A673 (cell line): ENCODE measurements around the gene TFAP2A. TPM values are rescaled to one million over a fixed set of nuclear protein-coding genes. Genes with fewer than 3 reads are reported as not detected.

Source experiments
- BruUV-seq: library from RNA; stranded (reverse); fragments of 400-500 nt; replicated peaks from 2 replicates; lab custom pipeline; 2021; lab: Mats Ljungman, UMichigan
- CTCF ChIA-PET: fragments of 300-600 bp; sonication (Branson Sonifier 250); formaldehyde crosslinking; loops from one replicate; lab custom pipeline; 2022; ENCODE audit warnings: antibody characterized with exemption; lab: Charles Lee
- POLR2A ChIA-PET: fragments of 300-600 bp; sonication (Branson Sonifier 250); formaldehyde crosslinking; loops from one replicate; lab custom pipeline; 2022; ENCODE audit warnings: antibody characterized with exemption; ENCODE audit not compliant: low non-redundant PET; lab: Charles Lee
- DNase-seq: peaks from one replicate; pipeline ENCODE4 v3.0.0-alpha.2; 2015; ENCODE audit warnings: low spot score
- H3K27ac ChIP-seq: fragments of 200-600 bp; sonication (generic); 2 replicates; pipeline ENCODE4 v1.5.1; 2016; ENCODE audit warnings: mixed run types, low read depth, mild to moderate bottlenecking, mixed read lengths, antibody characterized with exemption, low read length; ENCODE audit not compliant: poor library complexity, severe bottlenecking
- H3K27me3 ChIP-seq: fragments of 200-600 bp; sonication (generic); replicated peaks from 2 replicates; pipeline ENCODE4 v1.6.1; 2017; ENCODE audit warnings: mixed run types, low read depth, mild to moderate bottlenecking, mixed read lengths, antibody characterized with exemption, low read length; ENCODE audit not compliant: insufficient read depth, poor library complexity
- H3K36me3 ChIP-seq: fragments of 200-600 bp; sonication (generic); 2 replicates; pipeline ENCODE4 v1.6.1; 2016; ENCODE audit warnings: mixed run types, mild to moderate bottlenecking, mixed read lengths, antibody characterized with exemption, low read length; ENCODE audit not compliant: insufficient read depth, poor library complexity, severe bottlenecking
- H3K4me1 ChIP-seq: fragments of 200-600 bp; sonication (generic); 2 replicates; pipeline ENCODE4 v1.6.1; 2017; ENCODE audit warnings: mixed run types, mild to moderate bottlenecking, mixed read lengths, antibody characterized with exemption, low read length; ENCODE audit not compliant: insufficient read depth, poor library complexity, severe bottlenecking
- H3K4me3 ChIP-seq: fragments of 200-600 bp; sonication (generic); 2 replicates; pipeline ENCODE4 v1.5.1; 2016; ENCODE audit warnings: low read depth, mixed run types, mild to moderate bottlenecking, mixed read lengths, low read length; ENCODE audit not compliant: poor library complexity, severe bottlenecking
- H3K9me3 ChIP-seq: fragments of 200-600 bp; sonication (generic); 2 replicates; pipeline ENCODE4 v1.6.1; 2016; ENCODE audit warnings: mixed run types, low read depth, mild to moderate bottlenecking, mixed read lengths, antibody characterized with exemption, low read length; ENCODE audit not compliant: poor library complexity, severe bottlenecking
- CTCF ChIP-seq: fragments of 300-800, 200-600 bp; sonication (generic); conservative IDR thresholded peaks from 2 replicates; pipeline ENCODE4 v1.5.1; 2017; ENCODE audit warnings: low read depth, mild to moderate bottlenecking, antibody characterized with exemption, low read length, moderate library complexity, mixed read lengths
- EZH2 ChIP-seq: fragments of 200-600 bp; sonication (generic); IDR thresholded peaks from 2 replicates; pipeline ENCODE4 v1.6.1; 2017; ENCODE audit warnings: borderline replicate concordance, low read depth, mild to moderate bottlenecking, mixed read lengths, antibody characterized with exemption, low read length; ENCODE audit not compliant: poor library complexity, severe bottlenecking
- intact Hi-C: fragments of 100-400 bp; cut with micrococcal nuclease; formaldehyde crosslinking; loops from one replicate; pipeline ENCODE4 v1.10.0; 2022; ENCODE audit not compliant: unreplicated experiment
- total RNA-seq: library from RNA; stranded (reverse); gene quantifications from 2 replicates; pipeline ENCODE4 v1.2.3, GENCODE V29; 2021

The TFAP2A gene
- total RNA-seq, 1 experiment from 2014 or later: 19.3 TPM

GRCh38 chr6:10383331-10384090 lies 31.4 kb downstream of the TFAP2A start:
- DNase-seq: no peak
- H3K4me3 ChIP-seq: peak overlapping the region; percentile 16
- ChIA-PET CTCF (no interaction called here), POLR2A (no interaction called here)
- no TSS peak for BruUV-seq
- no peaks in the 10 kb centered on the region for H3K27me3 ChIP-seq
- H3K4me1 ChIP-seq: peaks cover 18% of the 10 kb centered on the region
- intact Hi-C loops: no loop called here
- H3K9me3 ChIP-seq: no peaks in the 10 kb centered on the region
- TF ChIP-seq CTCF: no peak
- TF ChIP-seq EZH2: no peak
- no peaks in the 10 kb centered on the region for H3K36me3 ChIP-seq
- no peak overlapping the region for H3K27ac ChIP-seq

GRCh38 chr6:10382728-10383330 lies 32.0 kb downstream of the TFAP2A start:
- BruUV-seq: no TSS peak
- ChIA-PET POLR2A (no interaction called here), CTCF (no interaction called here)
- TF ChIP-seq EZH2 (no peak), CTCF (no peak)
- Histone ChIP-seq H3K27ac (no peak overlapping the region), H3K4me3 (no peak overlapping the region), H3K27me3 (no peaks in the 10 kb centered on the region), H3K4me1 (peaks cover 18% of the 10 kb centered on the region), H3K36me3 (no peaks in the 10 kb centered on the region), H3K9me3 (no peaks in the 10 kb centered on the region)
- intact Hi-C loops: no loop called here
- no peak for DNase-seq

- no TSS peak for BruUV-seq
- no peak for TF ChIP-seq EZH2
- no peak for TF ChIP-seq CTCF
- intact Hi-C loops: no loop called here
- CTCF ChIA-PET: no interaction called here
- Histone ChIP-seq H3K4me3 (no peak overlapping the region), H3K36me3 (no peaks in the 10 kb centered on the region), H3K9me3 (no peaks in the 10 kb centered on the region), H3K27ac (no peak overlapping the region), H3K27me3 (no peaks in the 10 kb centered on the region), H3K4me1 (peaks cover 18% of the 10 kb centered on the region)
- POLR2A ChIA-PET: no interaction called here
- no peak for DNase-seq
Observed at GRCh38 chr6:10382322-10382721, 32.6 kb downstream of the TFAP2A start.
